Loucy (cell line): ENCODE measurements around the gene KRTAP29-1.

Experiments
- H2AFZ ChIP-seq: fragments of 200-600 bp; sonication (generic); 2 replicates; pipeline ENCODE4 v1.6.0; 2016; ENCODE audit warnings: antibody characterized with exemption, mild to moderate bottlenecking, low read length, moderate library complexity
- H3F3A ChIP-seq: fragments of 200-600 bp; 2 replicates; pipeline ENCODE4 v1.6.0; 2016; ENCODE audit warnings: antibody characterized with exemption, low read depth, mild to moderate bottlenecking
- H3K27me3 ChIP-seq: fragments of 200-600 bp; sonication (generic); 2 replicates; pipeline ENCODE4 v1.6.1; 2014; ENCODE audit warnings: low read length, mild to moderate bottlenecking; ENCODE audit not compliant: insufficient read depth, poor library complexity, severe bottlenecking
- H3K36me3 ChIP-seq: fragments of 200-600 bp; sonication (generic); 2 replicates; pipeline ENCODE4 v1.6.1; 2016; ENCODE audit warnings: low read length; ENCODE audit not compliant: insufficient read depth
- H3K4me1 ChIP-seq: fragments of 200-600 bp; sonication (generic); 2 replicates; pipeline ENCODE4 v1.5.1; 2014; ENCODE audit warnings: low read length, mild to moderate bottlenecking; ENCODE audit not compliant: insufficient read depth, poor library complexity, severe bottlenecking
- H3K4me2 ChIP-seq: fragments of 200-600 bp; sonication (generic); 2 replicates; pipeline ENCODE4 v1.6.0; 2014; ENCODE audit warnings: antibody characterized with exemption, low read length, low read depth, mild to moderate bottlenecking; ENCODE audit not compliant: poor library complexity, severe bottlenecking
- H3K4me3 ChIP-seq: fragments of 200-600 bp; sonication (generic); 2 replicates; pipeline ENCODE4 v1.5.1; 2014; ENCODE audit warnings: low read length, mild to moderate bottlenecking, mixed read lengths; ENCODE audit not compliant: poor library complexity, severe bottlenecking
- H3K79me2 ChIP-seq: fragments of 200-600 bp; sonication (generic); 2 replicates; pipeline ENCODE4 v1.6.1; 2014; ENCODE audit warnings: low read length; ENCODE audit not compliant: insufficient read depth
- H3K9ac ChIP-seq: fragments of 200-600 bp; sonication (generic); 2 replicates; pipeline ENCODE4 v1.6.0; 2014; ENCODE audit warnings: mild to moderate bottlenecking, low read depth, low read length, moderate library complexity; ENCODE audit not compliant: poor library complexity, severe bottlenecking
- H3K9me2 ChIP-seq: fragments of 200-600 bp; sonication (generic); replicated peaks from 2 replicates; pipeline ENCODE4 v1.6.1; 2016; ENCODE audit warnings: low read depth, low read length, mixed read lengths
- H3K9me3 ChIP-seq: fragments of 200-600 bp; sonication (generic); 2 replicates; pipeline ENCODE4 v1.6.1; 2014; ENCODE audit warnings: mild to moderate bottlenecking, antibody characterized with exemption, low read length, low read depth; ENCODE audit not compliant: insufficient read depth
- H4K20me1 ChIP-seq: fragments of 200-600 bp; sonication (generic); 2 replicates; pipeline ENCODE4 v1.6.0; 2014; ENCODE audit warnings: antibody characterized with exemption, low read length, mild to moderate bottlenecking; ENCODE audit not compliant: insufficient read depth, poor library complexity, severe bottlenecking
- EZH2phosphoT487 ChIP-seq: fragments of 200-600 bp; IDR thresholded peaks from 2 replicates; pipeline ENCODE4 v1.6.1; 2018; ENCODE audit warnings: antibody characterized with exemption, mild to moderate bottlenecking, moderate library complexity, borderline replicate concordance
- TF ChIP-seq, protein P1 (sequence below): fragments of 200-600 bp; sonication (generic); conservative IDR thresholded peaks from 2 replicates; pipeline ENCODE4 v1.5.1; 2014; ENCODE audit warnings: mild to moderate bottlenecking, antibody characterized with exemption, low read length

Gene KRTAP29-1

DNA sequence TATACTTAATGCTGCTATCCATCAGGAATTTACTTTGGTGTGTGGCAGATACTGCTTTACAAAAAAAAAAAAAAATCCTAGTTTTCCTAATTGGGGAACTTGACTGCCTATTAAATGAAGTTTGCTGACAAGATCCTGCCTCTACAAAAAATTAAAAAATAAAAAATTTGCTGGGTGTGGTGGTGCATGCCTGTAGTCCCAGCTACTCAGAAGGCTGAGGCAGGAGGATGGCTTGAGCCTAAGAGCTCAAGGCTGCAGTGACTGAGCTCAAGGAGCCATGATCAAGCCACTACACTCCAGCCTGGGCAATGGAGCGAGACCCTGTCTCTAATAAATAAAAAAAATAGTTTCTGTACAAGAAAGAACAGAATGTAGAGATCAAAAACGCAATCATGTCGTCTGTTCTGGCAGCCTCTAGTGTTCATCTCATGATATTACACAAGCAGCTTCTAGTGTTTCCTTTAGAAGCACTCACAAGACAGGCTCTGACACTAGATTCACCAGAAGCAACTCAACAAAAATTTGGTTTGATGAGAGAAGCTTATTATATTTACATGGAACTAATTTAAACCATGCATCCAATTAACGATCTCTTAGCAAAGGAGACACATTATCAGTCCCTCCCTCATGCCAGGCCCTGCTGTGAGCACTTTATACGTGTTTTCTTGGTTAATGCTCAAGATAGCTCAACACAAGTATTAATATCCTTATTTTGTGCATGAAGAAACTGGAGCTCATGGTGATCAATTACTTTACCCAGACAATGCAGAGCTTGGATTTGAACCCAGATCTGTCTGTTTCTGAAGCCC, 19.6 kb upstream of the KRTAP29-1 start:
- Histone ChIP-seq H3K9me3 (peaks cover 9% of the 10 kb centered on the region), H2AFZ (no peak overlapping the region), H3K4me2 (no peak overlapping the region), H3K9ac (no peak overlapping the region), H3K9me2 (no peaks in the 10 kb centered on the region), H3F3A (no peaks in the 10 kb centered on the region), H3K36me3 (no peaks in the 10 kb centered on the region), H3K4me1 (no peaks in the 10 kb centered on the region), H3K79me2 (no peaks in the 10 kb centered on the region), H4K20me1 (no peaks in the 10 kb centered on the region), H3K4me3 (no peak overlapping the region), H3K27me3 (no peaks in the 10 kb centered on the region)
- TF ChIP-seq EZH2phosphoT487: no peak
- TF ChIP-seq, protein P1, sequence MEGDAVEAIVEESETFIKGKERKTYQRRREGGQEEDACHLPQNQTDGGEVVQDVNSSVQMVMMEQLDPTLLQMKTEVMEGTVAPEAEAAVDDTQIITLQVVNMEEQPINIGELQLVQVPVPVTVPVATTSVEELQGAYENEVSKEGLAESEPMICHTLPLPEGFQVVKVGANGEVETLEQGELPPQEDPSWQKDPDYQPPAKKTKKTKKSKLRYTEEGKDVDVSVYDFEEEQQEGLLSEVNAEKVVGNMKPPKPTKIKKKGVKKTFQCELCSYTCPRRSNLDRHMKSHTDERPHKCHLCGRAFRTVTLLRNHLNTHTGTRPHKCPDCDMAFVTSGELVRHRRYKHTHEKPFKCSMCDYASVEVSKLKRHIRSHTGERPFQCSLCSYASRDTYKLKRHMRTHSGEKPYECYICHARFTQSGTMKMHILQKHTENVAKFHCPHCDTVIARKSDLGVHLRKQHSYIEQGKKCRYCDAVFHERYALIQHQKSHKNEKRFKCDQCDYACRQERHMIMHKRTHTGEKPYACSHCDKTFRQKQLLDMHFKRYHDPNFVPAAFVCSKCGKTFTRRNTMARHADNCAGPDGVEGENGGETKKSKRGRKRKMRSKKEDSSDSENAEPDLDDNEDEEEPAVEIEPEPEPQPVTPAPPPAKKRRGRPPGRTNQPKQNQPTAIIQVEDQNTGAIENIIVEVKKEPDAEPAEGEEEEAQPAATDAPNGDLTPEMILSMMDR: peak; percentile 93

DNA sequence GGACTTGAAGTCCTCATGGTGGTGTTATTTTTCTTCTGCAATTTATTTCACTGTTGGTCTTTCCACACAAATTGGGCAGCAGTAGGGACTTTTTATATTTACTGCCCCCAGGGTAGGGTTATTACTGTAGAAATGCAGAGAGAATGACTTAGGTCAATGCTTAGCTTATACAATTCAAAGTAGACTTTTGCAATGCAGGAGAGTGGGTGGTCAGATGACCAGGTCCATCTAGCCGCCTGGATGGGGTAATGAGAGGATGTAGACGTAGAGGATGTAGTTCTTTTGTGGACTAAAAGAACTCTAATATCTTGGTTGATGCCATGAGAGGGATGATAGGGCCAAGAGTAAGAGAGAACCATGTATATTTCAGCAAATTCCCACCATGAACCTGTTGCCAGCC, 15.6 kb upstream of the KRTAP29-1 start:
- Histone ChIP-seq H3K9ac (no peak overlapping the region), H2AFZ (no peak overlapping the region), H3K79me2 (no peaks in the 10 kb centered on the region), H3K4me1 (no peaks in the 10 kb centered on the region), H3K9me2 (no peaks in the 10 kb centered on the region), H4K20me1 (no peaks in the 10 kb centered on the region), H3K9me3 (peaks cover 9% of the 10 kb centered on the region), H3K36me3 (no peaks in the 10 kb centered on the region), H3K4me3 (no peak overlapping the region), H3K27me3 (no peaks in the 10 kb centered on the region), H3F3A (no peaks in the 10 kb centered on the region), H3K4me2 (no peak overlapping the region)
- no peak for TF ChIP-seq EZH2phosphoT487
- TF ChIP-seq, protein P1: no peak

DNA sequence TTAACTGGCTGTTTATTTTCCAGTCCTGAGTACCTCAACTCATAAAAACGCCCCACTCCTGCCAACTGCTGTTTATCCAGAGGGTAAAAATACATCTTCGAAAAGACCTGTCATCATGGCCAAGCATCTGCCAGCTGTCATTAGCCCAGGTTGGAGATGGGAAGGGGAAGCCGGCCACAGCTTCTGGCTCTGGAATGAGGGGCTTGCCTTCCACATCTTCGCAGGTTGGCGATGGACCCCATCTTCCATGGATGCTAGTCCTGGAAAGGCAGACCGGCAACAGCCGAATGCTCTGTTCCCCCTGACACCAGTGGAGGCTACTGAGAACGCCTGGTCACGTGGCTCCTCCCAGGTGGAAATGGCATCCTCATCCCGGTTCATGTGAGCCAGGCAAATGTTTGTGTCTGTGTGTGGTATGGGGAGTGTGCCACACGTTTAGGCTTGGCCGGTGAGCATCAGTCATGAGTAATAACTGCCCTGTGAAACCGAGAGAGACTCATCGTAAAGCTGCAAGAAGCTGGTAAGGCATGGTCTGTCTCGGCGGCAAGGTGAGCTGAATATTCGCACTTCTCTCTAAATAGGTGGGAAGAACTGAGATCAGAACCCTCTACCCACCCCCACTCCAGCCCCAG, 13.3 kb upstream of the KRTAP29-1 start:
- Histone ChIP-seq H3F3A (no peaks in the 10 kb centered on the region), H3K9me2 (no peaks in the 10 kb centered on the region), H4K20me1 (no peaks in the 10 kb centered on the region), H3K4me2 (no peak overlapping the region), H3K27me3 (no peaks in the 10 kb centered on the region), H3K9ac (no peak overlapping the region), H3K79me2 (no peaks in the 10 kb centered on the region), H3K4me3 (no peak overlapping the region), H3K9me3 (peaks cover 9% of the 10 kb centered on the region), H3K4me1 (no peaks in the 10 kb centered on the region), H2AFZ (no peak overlapping the region), H3K36me3 (no peaks in the 10 kb centered on the region)
- no peak for TF ChIP-seq EZH2phosphoT487
- TF ChIP-seq, protein P1: no peak
